PC-3 (cell line): Measurements from ENCODE around the gene TPGS1.

Experiments used
- EZH2 ChIP-seq: fragments of 300-600 bp; sonication (generic); IDR thresholded peaks from one replicate; pipeline ENCODE4 v1.6.1; 2017; ENCODE audit warnings: antibody characterized with exemption, mild to moderate bottlenecking, low read length; ENCODE audit not compliant: unreplicated experiment
- EZH2phosphoT487 ChIP-seq: fragments of 300-600 bp; sonication (generic); IDR thresholded peaks from 2 replicates; pipeline ENCODE4 v1.6.1; 2018; ENCODE audit warnings: mild to moderate bottlenecking, antibody characterized with exemption, low read length, borderline replicate concordance
- TF ChIP-seq, protein P1 (sequence below): fragments of 300-600 bp; sonication (generic); conservative IDR thresholded peaks from 2 replicates; pipeline ENCODE4 v1.5.1; 2017; ENCODE audit warnings: antibody characterized with exemption, low read depth, mild to moderate bottlenecking, low read length

DNA sequence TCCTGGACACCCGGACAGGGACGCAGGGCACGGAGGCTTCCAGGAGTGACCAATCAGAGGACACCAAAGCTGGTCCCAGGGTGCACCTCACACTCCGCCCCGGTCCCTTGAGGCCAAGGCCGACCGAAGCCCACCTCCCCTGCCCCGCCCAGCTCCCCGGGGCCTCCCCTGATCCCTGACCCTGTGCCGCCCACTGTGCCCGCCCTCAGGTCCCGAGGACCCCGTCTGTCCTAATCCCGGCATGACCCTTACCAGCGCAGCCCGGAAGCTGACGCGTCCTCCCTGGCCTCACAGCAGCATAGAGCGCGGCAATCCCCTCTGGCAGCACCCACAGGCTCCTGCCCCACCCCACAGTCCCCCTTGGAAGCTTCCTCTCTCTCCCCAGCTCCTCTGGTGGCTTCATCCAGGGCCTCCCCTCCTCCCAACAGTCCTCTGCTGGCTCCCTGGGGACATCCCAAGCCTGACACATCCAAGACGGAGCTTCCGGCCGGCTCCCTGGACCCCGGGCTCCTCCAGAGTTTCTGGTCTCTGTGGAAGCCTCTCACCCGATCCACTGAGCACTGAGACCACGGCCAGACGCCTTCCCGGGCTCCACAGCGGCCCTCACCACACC lies 16.9 kb downstream of the TPGS1 start:
- TF ChIP-seq, protein P1, sequence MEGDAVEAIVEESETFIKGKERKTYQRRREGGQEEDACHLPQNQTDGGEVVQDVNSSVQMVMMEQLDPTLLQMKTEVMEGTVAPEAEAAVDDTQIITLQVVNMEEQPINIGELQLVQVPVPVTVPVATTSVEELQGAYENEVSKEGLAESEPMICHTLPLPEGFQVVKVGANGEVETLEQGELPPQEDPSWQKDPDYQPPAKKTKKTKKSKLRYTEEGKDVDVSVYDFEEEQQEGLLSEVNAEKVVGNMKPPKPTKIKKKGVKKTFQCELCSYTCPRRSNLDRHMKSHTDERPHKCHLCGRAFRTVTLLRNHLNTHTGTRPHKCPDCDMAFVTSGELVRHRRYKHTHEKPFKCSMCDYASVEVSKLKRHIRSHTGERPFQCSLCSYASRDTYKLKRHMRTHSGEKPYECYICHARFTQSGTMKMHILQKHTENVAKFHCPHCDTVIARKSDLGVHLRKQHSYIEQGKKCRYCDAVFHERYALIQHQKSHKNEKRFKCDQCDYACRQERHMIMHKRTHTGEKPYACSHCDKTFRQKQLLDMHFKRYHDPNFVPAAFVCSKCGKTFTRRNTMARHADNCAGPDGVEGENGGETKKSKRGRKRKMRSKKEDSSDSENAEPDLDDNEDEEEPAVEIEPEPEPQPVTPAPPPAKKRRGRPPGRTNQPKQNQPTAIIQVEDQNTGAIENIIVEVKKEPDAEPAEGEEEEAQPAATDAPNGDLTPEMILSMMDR: no peak
- TF ChIP-seq EZH2 (no peak), EZH2phosphoT487 (no peak)
